Endothelial cell of umbilical vein (primary cell): ENCODE results near the gene ZPBP2. TPM values are rescaled to one million over a fixed set of nuclear protein-coding genes. Genes with fewer than 3 reads are reported as not detected.

Source experiments
- BruUV-seq: library from RNA; stranded (reverse); fragments of 400-500 nt; replicated peaks from 2 replicates; lab custom pipeline; 2021; lab: Mats Ljungman, UMichigan
- CTCF ChIA-PET: fragments of 300-600, 350-600 bp; sonication (Branson Sonifier 250); formaldehyde crosslinking; loops from one replicate; lab custom pipeline; 2021; ENCODE audit warnings: antibody characterized with exemption, inconsistent platforms; lab: Charles Lee
- POLR2A ChIA-PET: fragments of 300-600, 350-600 bp; sonication (Branson Sonifier 250); formaldehyde crosslinking; loops from one replicate; lab custom pipeline; 2021; ENCODE audit warnings: antibody characterized with exemption, inconsistent platforms; lab: Charles Lee
- DNase-seq: peaks from one replicate; pipeline ENCODE4 v3.0.0-alpha.2; 2011; ENCODE audit warnings: low read depth, low spot score
- FAIRE-seq: peaks from 2 replicates; lab custom pipeline; 2011; peaks lifted over from hg19 to GRCh38; lab: Jason Lieb, UNC
- H2AFZ ChIP-seq: 2 replicates; pipeline ENCODE4 v1.6.0; 2012; ENCODE audit warnings: low read depth, low read length, control low read depth, inconsistent platforms
- H3K27ac ChIP-seq: 2 replicates; pipeline ENCODE4 v1.5.1; 2011; ENCODE audit warnings: low read depth, mild to moderate bottlenecking, control low read depth, low read length, moderate library complexity; ENCODE audit not compliant: insufficient read depth
- H3K27me3 ChIP-seq, 2 experiments: 2 replicates each; pipeline versions ENCODE4 v1.6.0 to v1.6.1; 2011; ENCODE audit warnings: low read length in 2 of 2, mixed read lengths in 1 of 2; ENCODE audit not compliant: control insufficient read depth in 2 of 2, insufficient read depth in 2 of 2
- H3K36me3 ChIP-seq, 2 experiments: 2 replicates in 1 of 2; 3 replicates in 1 of 2; pipeline ENCODE4 v1.5.1; 2011; ENCODE audit warnings: low read length in 2 of 2, mild to moderate bottlenecking in 1 of 2, moderate library complexity in 1 of 2; ENCODE audit not compliant: control insufficient read depth in 2 of 2, insufficient read depth in 2 of 2; ENCODE audit errors: extremely low read depth in 1 of 2
- H3K4me1 ChIP-seq: 3 replicates; pipeline ENCODE4 v1.5.1; 2011; ENCODE audit warnings: mild to moderate bottlenecking, low read length; ENCODE audit not compliant: control insufficient read depth, insufficient read depth; ENCODE audit errors: extremely low read depth
- H3K4me2 ChIP-seq: 2 replicates; pipeline ENCODE4 v1.6.1; 2011; ENCODE audit warnings: low read length, control low read depth, mixed read lengths; ENCODE audit not compliant: insufficient read depth
- H3K4me3 ChIP-seq, 3 experiments: fragments of 200-600 bp in 1 of 3; sonication (generic), shearing (Covaris generic) in 1 of 3; replicated peaks in 1 of 3; 2 replicates each; pipeline ENCODE4 v1.5.1; 2011 to 2016; ENCODE audit warnings: control low read depth in 3 of 3, low read length in 3 of 3, mild to moderate bottlenecking in 2 of 3, inconsistent platforms in 1 of 3, low read depth in 1 of 3, moderate library complexity in 1 of 3; ENCODE audit not compliant: insufficient read depth in 1 of 3
- H3K79me2 ChIP-seq: 2 replicates; pipeline ENCODE4 v1.6.0; 2012; ENCODE audit warnings: low read length, inconsistent platforms; ENCODE audit not compliant: control insufficient read depth, insufficient read depth
- H3K9ac ChIP-seq: replicated peaks from 2 replicates; pipeline ENCODE3; 2011; ENCODE audit warnings: low read length, control low read depth; ENCODE audit not compliant: insufficient read depth; ENCODE audit errors: extremely low read depth
- H3K9me1 ChIP-seq: replicated peaks from 3 replicates; pipeline ENCODE4 v1.6.0; 2011; ENCODE audit warnings: mild to moderate bottlenecking, low read length; ENCODE audit not compliant: control insufficient read depth, insufficient read depth; ENCODE audit errors: extremely low read depth
- H3K9me3 ChIP-seq: replicated peaks from 2 replicates; pipeline ENCODE4 v1.5.1; 2012; ENCODE audit warnings: low read length, inconsistent platforms; ENCODE audit not compliant: control insufficient read depth, insufficient read depth
- H4K20me1 ChIP-seq: replicated peaks from 2 replicates; pipeline ENCODE3; 2011; ENCODE audit warnings: mild to moderate bottlenecking, low read length; ENCODE audit not compliant: control insufficient read depth, insufficient read depth; ENCODE audit errors: extremely low read depth
- EZH2 ChIP-seq: IDR thresholded peaks from 2 replicates; pipeline ENCODE4 v1.6.1; 2012; ENCODE audit warnings: borderline replicate concordance, low read depth, mild to moderate bottlenecking, moderate library complexity, low read length, inconsistent platforms; ENCODE audit not compliant: severe bottlenecking
- FOS ChIP-seq: IDR thresholded peaks from 2 replicates; pipeline ENCODE4 v1.6.1; 2011; ENCODE audit warnings: mild to moderate bottlenecking, low read length, moderate library complexity, borderline replicate concordance; ENCODE audit not compliant: insufficient read depth
- GATA2 ChIP-seq: IDR thresholded peaks from 2 replicates; pipeline ENCODE4 v1.7.0; 2011; ENCODE audit warnings: low read depth, mild to moderate bottlenecking, moderate library complexity, mixed read lengths, low read length; ENCODE audit not compliant: insufficient read length, insufficient read depth
- JUN ChIP-seq: IDR thresholded peaks from 2 replicates; pipeline ENCODE4 v1.6.1; 2011; ENCODE audit warnings: borderline replicate concordance, low read depth; ENCODE audit not compliant: insufficient read length, insufficient read depth
- MYC ChIP-seq: IDR thresholded peaks from one replicate; pipeline ENCODE4 v1.6.1; 2011; ENCODE audit warnings: mild to moderate bottlenecking, low read depth, low read length
- POLR2A ChIP-seq: IDR thresholded peaks from 2 replicates; pipeline ENCODE4 v1.6.1; 2012; ENCODE audit warnings: low read depth, mild to moderate bottlenecking, control low read depth, low read length
- POLR2AphosphoS5 ChIP-seq: IDR thresholded peaks from 2 replicates; pipeline ENCODE4 v1.6.1; 2012; ENCODE audit warnings: low read depth, mild to moderate bottlenecking, control low read depth, low read length, moderate library complexity; ENCODE audit not compliant: insufficient read depth
- dilution Hi-C: fragments of 300-500 bp; cut with MboI; formaldehyde crosslinking; loops from one replicate; pipeline ENCODE4 v1.15.0; 2019; ENCODE audit warnings: low sequenced_read_pairs; ENCODE audit not compliant: extremely low pct_ligation_motif_present
- intact Hi-C: fragments of 100-400 bp; cut with micrococcal nuclease; formaldehyde crosslinking; loops from one replicate; pipeline ENCODE4 v1.10.0; 2022
- polyA plus RNA-seq, 4 experiments: library from polyadenylated mRNA; depleted of rRNA in 3 of 4; stranded (reverse) in 3 of 4; unstranded in 1 of 4; fragments of >200 nt; gene quantifications; 2 replicates each; pipeline versions ENCODE4 v1.2.1 to v1.2.3, GENCODE V29; 2011 to 2012; ENCODE audit warnings: missing spikeins in 1 of 4
- total RNA-seq: library from RNA; stranded (reverse); gene quantifications from 2 replicates; pipeline ENCODE4 v1.2.3, GENCODE V29; 2021
- TF ChIP-seq, protein P1 (sequence below): IDR thresholded peaks from 2 replicates; pipeline ENCODE4 v1.6.1; 2011; ENCODE audit not compliant: insufficient read depth, insufficient read length
- TF ChIP-seq, protein P2 (sequence below), 2 donors: IDR thresholded peaks; 1 replicate in 1 of 2; 2 replicates in 1 of 2; pipeline ENCODE4 v1.5.1; 2011; ENCODE audit warnings: low read length in 2 of 2, mild to moderate bottlenecking in 2 of 2, moderate library complexity in 2 of 2, control low read depth in 1 of 2, inconsistent platforms in 1 of 2, low read depth in 1 of 2; ENCODE audit not compliant: insufficient read depth in 1 of 2; ENCODE audit errors: extremely low read depth in 1 of 2

ZPBP2 gene
- total and polyA plus RNA-seq, 2 donors (not counting 3 experiments of a cell fraction or from before 2014, with no cell fraction given), result not detected

DNA sequence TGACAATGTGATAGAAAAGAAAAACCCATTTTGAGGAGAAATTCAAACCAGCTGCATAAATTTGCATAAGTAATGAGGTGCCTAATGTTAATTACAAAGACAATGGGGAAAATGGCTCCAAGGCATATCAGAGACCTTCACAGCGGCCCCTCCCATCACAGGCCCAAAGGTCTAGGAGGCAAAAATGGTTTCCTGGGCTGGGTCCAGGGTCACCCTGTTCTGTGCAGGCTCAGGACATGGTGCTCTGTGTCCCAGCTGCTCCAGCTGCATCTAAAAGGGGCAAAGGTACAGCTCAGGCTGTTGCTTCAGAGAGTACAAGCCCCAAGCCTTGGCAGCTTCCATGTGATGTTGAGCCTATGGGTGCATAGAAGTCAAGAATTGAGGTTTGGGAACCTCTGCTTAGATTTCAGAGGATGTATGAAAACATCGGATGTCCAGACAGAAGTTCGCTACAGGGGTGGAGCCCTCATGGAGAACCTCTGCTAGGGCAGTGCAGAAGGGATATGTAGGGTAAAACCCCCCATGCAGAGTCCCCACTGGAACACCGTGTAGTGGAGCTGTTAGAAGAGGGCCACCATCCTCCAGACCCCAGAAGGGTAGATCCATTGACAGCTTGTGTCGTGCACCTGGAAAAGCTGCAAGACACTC, 44.5 kb upstream of the ZPBP2 start:
- Histone ChIP-seq H4K20me1 (no peaks in the 10 kb centered on the region), H2AFZ (no peak overlapping the region), H3K4me2 (no peak overlapping the region), H3K36me3 (no peaks in the 10 kb centered on the region), H3K27me3 (peaks cover 2 to 11% of the 10 kb centered on the region in 2 experiments), H3K9me1 (no peaks in the 10 kb centered on the region), H3K9me3 (peaks cover 2% of the 10 kb centered on the region), H3K4me3 (no peak overlapping the region), H3K79me2 (no peaks in the 10 kb centered on the region), H3K27ac (no peak overlapping the region), H3K4me1 (no peaks in the 10 kb centered on the region), H3K9ac (no peak overlapping the region)
- DNase-seq (no peak), FAIRE-seq (no peak)
- BruUV-seq, result no TSS peak
- no peak for TF ChIP-seq MYC
- no peak for TF ChIP-seq EZH2
- no peak for TF ChIP-seq POLR2A
- no peak for TF ChIP-seq JUN
- TF ChIP-seq, protein P1, sequence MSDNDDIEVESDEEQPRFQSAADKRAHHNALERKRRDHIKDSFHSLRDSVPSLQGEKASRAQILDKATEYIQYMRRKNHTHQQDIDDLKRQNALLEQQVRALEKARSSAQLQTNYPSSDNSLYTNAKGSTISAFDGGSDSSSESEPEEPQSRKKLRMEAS, result no peak
- TF ChIP-seq GATA2, result no peak
- TF ChIP-seq FOS, result no peak
- TF ChIP-seq, protein P2, sequence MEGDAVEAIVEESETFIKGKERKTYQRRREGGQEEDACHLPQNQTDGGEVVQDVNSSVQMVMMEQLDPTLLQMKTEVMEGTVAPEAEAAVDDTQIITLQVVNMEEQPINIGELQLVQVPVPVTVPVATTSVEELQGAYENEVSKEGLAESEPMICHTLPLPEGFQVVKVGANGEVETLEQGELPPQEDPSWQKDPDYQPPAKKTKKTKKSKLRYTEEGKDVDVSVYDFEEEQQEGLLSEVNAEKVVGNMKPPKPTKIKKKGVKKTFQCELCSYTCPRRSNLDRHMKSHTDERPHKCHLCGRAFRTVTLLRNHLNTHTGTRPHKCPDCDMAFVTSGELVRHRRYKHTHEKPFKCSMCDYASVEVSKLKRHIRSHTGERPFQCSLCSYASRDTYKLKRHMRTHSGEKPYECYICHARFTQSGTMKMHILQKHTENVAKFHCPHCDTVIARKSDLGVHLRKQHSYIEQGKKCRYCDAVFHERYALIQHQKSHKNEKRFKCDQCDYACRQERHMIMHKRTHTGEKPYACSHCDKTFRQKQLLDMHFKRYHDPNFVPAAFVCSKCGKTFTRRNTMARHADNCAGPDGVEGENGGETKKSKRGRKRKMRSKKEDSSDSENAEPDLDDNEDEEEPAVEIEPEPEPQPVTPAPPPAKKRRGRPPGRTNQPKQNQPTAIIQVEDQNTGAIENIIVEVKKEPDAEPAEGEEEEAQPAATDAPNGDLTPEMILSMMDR (IDR thresholded peaks at IDR 0.05; ENCODE audit: extremely low read depth in 1 of 2, insufficient read depth in 1 of 2, low read depth in 1 of 2, low read length in 2 of 2), result no peak
- TF ChIP-seq POLR2AphosphoS5, result no peak
- dilution Hi-C loops, result no loop called here
- intact Hi-C loops, result loop anchor here (5.0 kb wide), 1 partner anchor 346 kb away; no protein-coding TSS in a partner anchor
- ChIA-PET CTCF (no interaction called here), POLR2A (no interaction called here)
